HFF-Myc (cell line): ENCODE measurements around the gene FAM234A.
"Not testable (repeated sequence)": the region's sequence is repeated elsewhere in the genome, so short reads cannot be mapped to it uniquely, and the experiment has no call there.

Experiments
- DNase-seq: peaks from one replicate; pipeline ENCODE4 v3.0.0-alpha.2; 2011; ENCODE audit warnings: low read depth; ENCODE audit errors: extremely low read depth
- H3K4me3 ChIP-seq: replicated peaks from 2 replicates; pipeline ENCODE4 v1.5.1; 2011; ENCODE audit warnings: low read depth, mild to moderate bottlenecking, control low read depth, low read length
- TF ChIP-seq, protein P1 (sequence below): IDR thresholded peaks from 2 replicates; pipeline ENCODE4 v1.5.1; 2012; ENCODE audit warnings: mild to moderate bottlenecking, low read depth, low read length, control low read depth; ENCODE audit errors: missing control alignments

The FAM234A gene

GRCh38 chr16:252366-253337 lies 18.0 kb downstream of the FAM234A start:
- DNase-seq: no peak
- H3K4me3 ChIP-seq: no peak overlapping the region
- TF ChIP-seq, protein P1, sequence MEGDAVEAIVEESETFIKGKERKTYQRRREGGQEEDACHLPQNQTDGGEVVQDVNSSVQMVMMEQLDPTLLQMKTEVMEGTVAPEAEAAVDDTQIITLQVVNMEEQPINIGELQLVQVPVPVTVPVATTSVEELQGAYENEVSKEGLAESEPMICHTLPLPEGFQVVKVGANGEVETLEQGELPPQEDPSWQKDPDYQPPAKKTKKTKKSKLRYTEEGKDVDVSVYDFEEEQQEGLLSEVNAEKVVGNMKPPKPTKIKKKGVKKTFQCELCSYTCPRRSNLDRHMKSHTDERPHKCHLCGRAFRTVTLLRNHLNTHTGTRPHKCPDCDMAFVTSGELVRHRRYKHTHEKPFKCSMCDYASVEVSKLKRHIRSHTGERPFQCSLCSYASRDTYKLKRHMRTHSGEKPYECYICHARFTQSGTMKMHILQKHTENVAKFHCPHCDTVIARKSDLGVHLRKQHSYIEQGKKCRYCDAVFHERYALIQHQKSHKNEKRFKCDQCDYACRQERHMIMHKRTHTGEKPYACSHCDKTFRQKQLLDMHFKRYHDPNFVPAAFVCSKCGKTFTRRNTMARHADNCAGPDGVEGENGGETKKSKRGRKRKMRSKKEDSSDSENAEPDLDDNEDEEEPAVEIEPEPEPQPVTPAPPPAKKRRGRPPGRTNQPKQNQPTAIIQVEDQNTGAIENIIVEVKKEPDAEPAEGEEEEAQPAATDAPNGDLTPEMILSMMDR: no peak

DNA sequence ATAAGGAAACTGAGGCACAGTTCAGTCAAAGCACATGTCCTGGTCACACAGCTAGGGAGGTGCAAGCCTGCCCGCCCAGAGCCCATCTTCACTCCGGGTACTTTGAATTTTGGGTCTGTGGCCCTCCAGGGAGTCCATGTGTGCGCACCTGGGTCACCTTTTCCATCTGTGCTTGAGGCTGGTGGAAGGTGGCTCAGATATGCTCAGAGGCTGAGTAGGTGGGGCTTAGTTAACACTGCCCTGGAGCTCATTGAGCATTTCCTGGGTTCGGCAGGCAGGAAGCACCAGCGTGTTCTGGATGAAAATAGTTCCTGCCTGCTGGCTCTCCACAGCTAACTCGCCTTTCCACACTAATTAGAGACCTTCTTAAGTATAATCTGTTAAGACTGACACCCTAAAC lies 19.2 kb downstream of the FAM234A start:
- TF ChIP-seq, protein P1: no peak
- no peak for DNase-seq
- H3K4me3 ChIP-seq: no peak overlapping the region

- TF ChIP-seq, protein P1: no peak
- H3K4me3 ChIP-seq: no peak overlapping the region
- DNase-seq: no peak
These were observed 19.8 kb downstream of the FAM234A start for GRCh38 chr16:254461-254860.

DNA sequence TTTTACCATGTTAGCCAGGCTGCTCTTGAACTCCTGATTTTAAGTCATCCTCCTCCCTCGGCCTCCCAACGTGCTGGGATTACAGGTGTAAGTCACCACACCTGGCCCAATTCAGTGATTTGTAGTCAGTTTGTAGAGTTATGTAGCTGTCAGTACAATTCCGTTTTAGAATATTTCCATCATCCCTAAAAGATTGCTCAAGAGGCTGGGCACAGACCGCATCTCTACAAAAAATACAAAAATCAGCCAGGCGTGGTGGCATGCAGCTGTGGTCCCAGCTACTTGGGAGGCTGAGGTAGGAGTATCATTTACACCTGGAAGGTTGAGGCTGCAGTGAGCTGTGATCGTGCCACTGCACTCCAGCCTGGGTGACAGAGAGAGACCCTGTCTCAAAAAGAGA lies 20.6 kb downstream of the FAM234A start:
- no peak overlapping the region for H3K4me3 ChIP-seq
- DNase-seq: no peak
- TF ChIP-seq, protein P1: no peak

GRCh38 chr16:258091-258490 lies 23.5 kb downstream of the FAM234A start:
- not testable (repeated sequence) for DNase-seq, H3K4me3 ChIP-seq

- TF ChIP-seq, protein P1: no peak
- H3K4me3 ChIP-seq: no peak overlapping the region
- no peak for DNase-seq
These were observed 24.6 kb downstream of the FAM234A start for GRCh38 chr16:259226-259625.

DNA sequence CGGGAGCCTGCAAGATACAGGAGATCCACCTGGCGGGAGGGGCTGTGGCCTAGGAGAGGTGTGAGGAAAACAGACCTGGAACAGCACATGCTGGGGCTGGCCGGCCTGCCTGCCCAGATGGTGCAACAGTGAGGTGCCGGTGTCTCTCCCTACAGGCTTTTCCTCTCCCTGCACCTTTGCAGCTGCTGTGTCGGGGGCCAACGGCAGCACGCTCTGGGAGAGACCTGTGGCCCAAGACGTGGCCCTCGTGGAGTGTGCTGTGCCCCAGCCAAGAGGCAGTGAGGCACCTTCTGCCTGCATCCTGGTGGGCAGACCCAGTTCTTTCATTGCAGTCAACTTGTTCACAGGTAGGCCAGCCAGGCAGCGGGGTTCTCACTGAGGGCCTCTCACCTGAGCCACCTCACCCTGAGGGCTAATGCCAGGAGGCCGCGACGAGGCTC lies 25.2 kb downstream of the FAM234A start:
- H3K4me3 ChIP-seq: no peak overlapping the region
- no peak for DNase-seq
- TF ChIP-seq, protein P1: no peak
